CD8-positive, alpha-beta memory T cell (primary cell): ENCODE data around the gene CDK17. TPM values are rescaled to one million over a fixed set of nuclear protein-coding genes. Genes with fewer than 3 reads are reported as not detected.

Experiments
- CTCF ChIA-PET: fragments of 350-600 bp; sonication (Branson Sonifier 250); formaldehyde crosslinking; loops from one replicate; lab custom pipeline; 2021; ENCODE audit warnings: antibody characterized with exemption; lab: Charles Lee
- POLR2A ChIA-PET: fragments of 350-600 bp; sonication (Branson Sonifier 250); formaldehyde crosslinking; loops from one replicate; lab custom pipeline; 2021; ENCODE audit warnings: antibody characterized with exemption; lab: Charles Lee
- DNase-seq, 5 donors: peaks; one replicate each; pipeline versions ENCODE4 v3.0.0 to v3.0.0-alpha.2; 2020 to 2022; ENCODE audit warnings: mixed read lengths in 1 of 5
- H3K27ac ChIP-seq: one replicate; pipeline ENCODE4 v1.7.0; 2013; ENCODE audit warnings: low read depth, mild to moderate bottlenecking, low read length, moderate library complexity
- H3K27me3 ChIP-seq: 2 replicates; pipeline ENCODE4 v1.7.0; 2013; ENCODE audit warnings: low read length, mild to moderate bottlenecking; ENCODE audit not compliant: insufficient read depth, poor library complexity, severe bottlenecking
- H3K36me3 ChIP-seq: 2 replicates; pipeline ENCODE4 v1.7.0; 2013; ENCODE audit warnings: mild to moderate bottlenecking, low read length, moderate library complexity; ENCODE audit not compliant: insufficient read depth
- H3K4me1 ChIP-seq: 2 replicates; pipeline ENCODE4 v1.7.0; 2013; ENCODE audit warnings: mild to moderate bottlenecking, low read length, moderate library complexity; ENCODE audit not compliant: insufficient read depth
- H3K4me3 ChIP-seq: 2 replicates; pipeline ENCODE4 v1.7.0; 2013; ENCODE audit warnings: mild to moderate bottlenecking, low read length
- H3K9me3 ChIP-seq: 2 replicates; pipeline ENCODE4 v1.7.0; 2013; ENCODE audit warnings: mild to moderate bottlenecking, low read length
- H3K27ac Mint-ChIP-seq, 8 donors: one replicate each; pipeline ENCODE4 v1.8.0; 2020 to 2021; ENCODE audit warnings: mixed read lengths in 8 of 8, mild to moderate bottlenecking in 6 of 8, inconsistent platforms in 3 of 8, moderate library complexity in 3 of 8
- H3K27me3 Mint-ChIP-seq, 2 donors: one replicate each; pipeline ENCODE4 v1.8.0; 2020 to 2021; ENCODE audit warnings: mixed read lengths in 2 of 2, mild to moderate bottlenecking in 1 of 2, moderate library complexity in 1 of 2
- H3K36me3 Mint-ChIP-seq, 3 donors: one replicate each; pipeline ENCODE4 v1.8.0; 2020 to 2021; ENCODE audit warnings: mixed read lengths in 3 of 3, inconsistent platforms in 1 of 3, mild to moderate bottlenecking in 1 of 3
- H3K4me1 Mint-ChIP-seq, 3 donors: one replicate each; pipeline ENCODE4 v1.8.0; 2020 to 2021; ENCODE audit warnings: mixed read lengths in 3 of 3, inconsistent platforms in 1 of 3, mild to moderate bottlenecking in 1 of 3
- H3K4me3 Mint-ChIP-seq, 7 donors: one replicate each; pipeline ENCODE4 v1.8.0; 2020 to 2021; ENCODE audit warnings: mixed read lengths in 7 of 7, mild to moderate bottlenecking in 6 of 7, moderate library complexity in 4 of 7, inconsistent platforms in 2 of 7
- H3K9me3 Mint-ChIP-seq, 5 donors: one replicate each; pipeline ENCODE4 v1.8.0; 2020 to 2022; ENCODE audit warnings: mixed read lengths in 5 of 5, mild to moderate bottlenecking in 3 of 5, moderate library complexity in 2 of 5, inconsistent platforms in 1 of 5
- polyA plus RNA-seq: library from polyadenylated mRNA; unstranded; fragments of 300-500 nt; fragmentation: Illumina TruSeq; gene quantifications from one replicate; pipeline ENCODE4 v1.2.3, GENCODE V29; 2021
- total RNA-seq, 2 experiments: library from RNA; stranded (reverse); gene quantifications; one replicate each; pipeline ENCODE4 v1.2.3, GENCODE V29; 2021

The CDK17 gene
- total and polyA plus RNA-seq, 3 experiments from 2014 or later: 34.6 to 40.0 (median 36.0) TPM

DNA sequence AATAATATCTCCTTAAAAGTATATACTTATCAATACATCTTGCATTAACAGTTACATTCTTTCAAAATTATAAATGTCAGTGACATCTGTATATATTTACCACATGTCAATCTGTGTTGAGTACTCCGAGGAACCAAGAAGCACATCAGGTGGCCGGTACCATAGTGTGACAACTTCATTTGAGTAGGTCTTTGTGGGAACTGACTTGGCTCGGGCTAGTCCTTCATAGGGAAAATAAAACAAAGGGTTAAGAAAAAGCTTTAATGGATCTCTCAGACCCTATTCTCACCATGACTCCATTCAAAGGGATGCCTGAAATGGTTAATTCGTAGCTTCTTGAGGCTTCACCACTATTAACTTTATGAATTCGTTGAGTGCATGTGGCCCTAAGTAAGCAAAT lies 111.2 kb downstream of the CDK17 start:
- peaks cover 38% of the 10 kb centered on the region for H3K36me3 ChIP-seq
- H3K4me3 Mint-ChIP-seq: no peak overlapping the region
- DNase-seq: no peak
- H3K27me3 ChIP-seq: no peaks in the 10 kb centered on the region
- H3K27ac ChIP-seq: no peak overlapping the region
- H3K4me1 Mint-ChIP-seq: peaks cover 0 to 23% (median 11%) of the 10 kb centered on the region in 3 donors
- no peak overlapping the region for H3K4me3 ChIP-seq
- peaks cover 23 to 81% (median 26%) of the 10 kb centered on the region in 3 donors for H3K36me3 Mint-ChIP-seq
- no peaks in the 10 kb centered on the region for H3K27me3 Mint-ChIP-seq
- no peaks in the 10 kb centered on the region for H3K4me1 ChIP-seq
- CTCF ChIA-PET: interaction anchor here (0.9 kb wide), 1 partner anchor 227 kb away, joined by 3 read pairs; no protein-coding TSS in a partner anchor
- H3K9me3 Mint-ChIP-seq: no peaks in the 10 kb centered on the region
- POLR2A ChIA-PET: no interaction called here
- H3K9me3 ChIP-seq: no peaks in the 10 kb centered on the region
- peak overlapping the region in 1 of 8 donors; percentile 2 for H3K27ac Mint-ChIP-seq

DNA sequence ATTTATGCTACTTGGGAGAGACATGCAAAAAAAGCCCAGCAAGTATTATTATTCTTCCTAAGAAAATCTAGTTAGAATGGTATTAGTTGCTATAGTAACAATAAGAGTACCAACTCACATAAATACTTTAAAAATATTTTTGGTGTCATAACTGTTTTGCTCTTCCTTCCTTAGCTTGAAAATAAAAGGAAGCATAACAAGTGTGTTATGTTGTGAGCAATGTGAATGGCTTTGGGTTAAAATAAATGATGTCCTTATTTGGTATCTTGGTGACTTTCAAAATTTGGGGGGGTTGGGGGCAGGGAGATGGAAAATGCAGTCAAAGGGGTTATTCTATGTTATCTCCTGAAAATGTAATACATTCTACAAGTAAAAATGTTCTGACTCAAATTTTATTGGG lies 115.1 kb downstream of the CDK17 start:
- Histone ChIP-seq H3K27me3 (no peaks in the 10 kb centered on the region), H3K27ac (no peak overlapping the region), H3K9me3 (no peaks in the 10 kb centered on the region), H3K4me1 (no peaks in the 10 kb centered on the region), H3K4me3 (no peak overlapping the region), H3K36me3 (peaks cover 66% of the 10 kb centered on the region)
- Mint-ChIP-seq H3K36me3 (peaks cover 24 to 93% (median 34%) of the 10 kb centered on the region in 3 donors), H3K4me3 (no peak overlapping the region), H3K9me3 (no peaks in the 10 kb centered on the region), H3K4me1 (peaks cover 0 to 27% (median 11%) of the 10 kb centered on the region in 3 donors), H3K27ac (peak overlapping the region in 4 of 8 donors; percentile 11 to 49 (median 44)), H3K27me3 (no peaks in the 10 kb centered on the region)
- CTCF ChIA-PET: no interaction called here
- no peak for DNase-seq
- POLR2A ChIA-PET: no interaction called here

DNA sequence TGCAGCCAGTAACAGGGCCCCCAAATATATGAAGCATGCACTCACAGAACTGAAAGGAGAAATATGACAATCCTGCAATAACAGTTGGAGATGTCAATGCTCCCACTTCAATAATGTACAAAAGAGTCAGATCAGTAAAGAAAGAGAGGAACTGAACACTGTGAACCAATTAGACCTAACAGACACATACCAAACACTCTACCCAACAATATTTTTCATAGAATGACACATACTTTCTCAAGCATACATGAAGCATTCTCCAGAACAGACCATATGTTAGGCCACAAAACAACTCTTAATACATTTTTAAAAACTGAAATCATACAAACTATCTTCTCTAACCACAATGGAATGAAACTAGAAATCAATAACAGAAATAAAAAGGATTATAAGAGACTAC lies 125.9 kb downstream of the CDK17 start:
- no peak for DNase-seq
- H3K4me3 Mint-ChIP-seq: no peak overlapping the region
- no peak overlapping the region for H3K4me3 ChIP-seq
- H3K4me1 Mint-ChIP-seq: peaks cover 23 to 46% (median 39%) of the 10 kb centered on the region in 3 donors
- H3K9me3 ChIP-seq: no peaks in the 10 kb centered on the region
- H3K36me3 Mint-ChIP-seq: peaks cover 10 to 73% (median 29%) of the 10 kb centered on the region in 3 donors
- no peaks in the 10 kb centered on the region for H3K27me3 ChIP-seq
- H3K27ac ChIP-seq: no peak overlapping the region
- H3K9me3 Mint-ChIP-seq: no peaks in the 10 kb centered on the region
- peaks cover 7% of the 10 kb centered on the region for H3K4me1 ChIP-seq
- no peaks in the 10 kb centered on the region for H3K27me3 Mint-ChIP-seq
- peak overlapping the region; percentile 29 to 85 (median 62) for H3K27ac Mint-ChIP-seq
- POLR2A ChIA-PET: no interaction called here
- peaks cover 12% of the 10 kb centered on the region for H3K36me3 ChIP-seq
- CTCF ChIA-PET: no interaction called here

DNA sequence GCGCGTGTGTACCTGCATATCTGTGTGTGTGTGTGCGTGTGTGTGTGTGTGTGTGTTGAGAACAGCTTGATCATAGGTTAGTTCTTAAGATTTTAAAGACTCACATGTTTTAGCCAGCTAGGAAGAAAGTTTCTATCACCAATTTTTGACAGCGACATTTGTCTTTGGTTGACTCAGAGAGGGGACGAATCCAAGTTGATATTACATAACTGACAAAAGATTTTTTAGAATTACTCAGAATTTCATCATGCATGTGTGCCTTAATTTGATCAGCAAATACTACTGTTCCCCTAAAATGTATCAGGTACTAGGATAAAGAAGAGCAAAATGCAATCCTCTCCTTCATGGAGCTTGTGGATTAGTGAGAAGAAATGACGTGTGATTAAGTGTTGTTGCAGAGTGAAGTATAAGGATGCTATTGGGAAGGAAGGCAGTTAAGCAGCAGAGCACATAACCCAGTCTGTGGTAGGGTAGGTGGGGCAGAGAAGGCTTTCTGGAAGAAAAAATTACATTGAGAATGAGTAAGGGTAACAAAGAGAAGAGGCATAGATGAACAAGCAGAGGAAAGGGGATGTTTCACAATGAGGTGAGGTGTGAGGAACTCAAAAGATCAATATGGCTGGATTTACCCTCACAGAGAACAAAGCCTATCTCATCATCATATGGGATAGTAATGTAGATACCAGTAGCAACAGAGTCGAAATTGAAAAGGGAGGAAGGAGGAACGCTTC lies 128.6 kb downstream of the CDK17 start:
- CTCF ChIA-PET: no interaction called here
- POLR2A ChIA-PET: no interaction called here
- peak overlapping the region in 6 of 8 donors; percentile 10 to 87 (median 64) for H3K27ac Mint-ChIP-seq
- no peaks in the 10 kb centered on the region for H3K9me3 Mint-ChIP-seq
- Histone ChIP-seq H3K9me3 (no peaks in the 10 kb centered on the region), H3K4me1 (peaks cover 7% of the 10 kb centered on the region), H3K36me3 (peaks cover 17% of the 10 kb centered on the region), H3K27me3 (no peaks in the 10 kb centered on the region), H3K27ac (no peak overlapping the region), H3K4me3 (no peak overlapping the region)
- H3K27me3 Mint-ChIP-seq: no peaks in the 10 kb centered on the region
- H3K36me3 Mint-ChIP-seq: peaks cover 10 to 75% (median 27%) of the 10 kb centered on the region in 3 donors
- H3K4me1 Mint-ChIP-seq: peaks cover 29 to 58% (median 55%) of the 10 kb centered on the region in 3 donors
- H3K4me3 Mint-ChIP-seq: peak overlapping the region in 1 of 7 donors; percentile 1
- DNase-seq: no peak

DNA sequence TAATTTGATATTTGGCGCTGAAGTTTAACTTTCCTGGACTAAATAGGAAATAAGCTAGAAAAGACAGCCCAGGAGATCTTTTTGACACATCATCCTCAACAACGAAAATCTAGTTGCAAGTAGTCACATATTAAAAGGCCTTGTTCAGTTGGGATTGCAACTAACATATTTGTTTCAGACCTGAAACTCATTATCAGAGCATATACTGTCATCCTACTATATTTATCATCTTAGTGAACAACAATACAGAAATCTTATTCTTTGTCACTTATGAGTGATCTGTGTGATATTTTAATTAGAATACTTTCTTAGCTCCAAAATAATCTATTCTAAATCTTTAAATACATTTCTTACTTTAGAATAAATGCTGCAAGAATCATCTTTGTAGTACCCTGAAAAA lies 134.0 kb downstream of the CDK17 start:
- Histone ChIP-seq H3K4me1 (no peaks in the 10 kb centered on the region), H3K4me3 (no peak overlapping the region), H3K9me3 (no peaks in the 10 kb centered on the region), H3K27ac (no peak overlapping the region), H3K36me3 (peaks cover 11% of the 10 kb centered on the region), H3K27me3 (no peaks in the 10 kb centered on the region)
- Mint-ChIP-seq H3K36me3 (peaks cover 9 to 76% (median 20%) of the 10 kb centered on the region in 3 donors), H3K4me1 (peaks cover 25 to 36% (median 26%) of the 10 kb centered on the region in 3 donors), H3K4me3 (no peak overlapping the region), H3K27ac (peak overlapping the region in 6 of 8 donors; percentile 21 to 74 (median 57)), H3K27me3 (peaks cover 0 to 1% of the 10 kb centered on the region in 2 donors), H3K9me3 (no peaks in the 10 kb centered on the region)
- DNase-seq: no peak
- ChIA-PET CTCF (interaction anchor here (1.2 to 1.3 kb wide), 2 partner anchors 10 to 13 kb away, joined by 3 to 4 read pairs; no protein-coding TSS in a partner anchor), POLR2A (no interaction called here)

DNA sequence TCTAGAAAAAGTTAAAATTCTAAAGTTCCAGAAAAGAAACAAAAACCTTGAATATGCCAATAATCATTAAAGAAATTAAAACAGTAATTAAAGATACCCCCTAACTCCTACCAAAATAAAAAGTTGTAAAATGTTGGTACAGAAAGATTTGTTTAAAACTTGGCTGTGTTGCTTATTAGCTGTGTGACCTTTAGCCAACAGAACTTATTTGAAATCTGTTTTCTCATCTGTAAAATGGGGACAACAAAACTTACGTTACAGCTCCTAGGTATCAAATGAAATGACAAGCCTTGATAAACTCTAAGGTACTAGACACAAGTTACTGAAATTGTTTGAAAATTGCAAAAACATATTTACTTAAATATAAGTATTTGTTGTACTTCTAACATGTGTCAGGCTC lies 134.4 kb downstream of the CDK17 start:
- ChIA-PET CTCF (interaction anchor here (1.2 kb wide), 1 partner anchor 10 kb away, joined by 4 read pairs; no protein-coding TSS in a partner anchor), POLR2A (no interaction called here)
- Mint-ChIP-seq H3K4me3 (no peak overlapping the region), H3K4me1 (peaks cover 26 to 38% (median 27%) of the 10 kb centered on the region in 3 donors), H3K27me3 (peaks cover 0 to 1% of the 10 kb centered on the region in 2 donors), H3K36me3 (peaks cover 9 to 76% (median 18%) of the 10 kb centered on the region in 3 donors), H3K27ac (peak overlapping the region in 7 of 8 donors; percentile 21 to 83 (median 66)), H3K9me3 (no peaks in the 10 kb centered on the region)
- Histone ChIP-seq H3K4me3 (no peak overlapping the region), H3K27me3 (no peaks in the 10 kb centered on the region), H3K36me3 (peaks cover 10% of the 10 kb centered on the region), H3K27ac (no peak overlapping the region), H3K9me3 (no peaks in the 10 kb centered on the region), H3K4me1 (no peaks in the 10 kb centered on the region)
- no peak for DNase-seq

DNA sequence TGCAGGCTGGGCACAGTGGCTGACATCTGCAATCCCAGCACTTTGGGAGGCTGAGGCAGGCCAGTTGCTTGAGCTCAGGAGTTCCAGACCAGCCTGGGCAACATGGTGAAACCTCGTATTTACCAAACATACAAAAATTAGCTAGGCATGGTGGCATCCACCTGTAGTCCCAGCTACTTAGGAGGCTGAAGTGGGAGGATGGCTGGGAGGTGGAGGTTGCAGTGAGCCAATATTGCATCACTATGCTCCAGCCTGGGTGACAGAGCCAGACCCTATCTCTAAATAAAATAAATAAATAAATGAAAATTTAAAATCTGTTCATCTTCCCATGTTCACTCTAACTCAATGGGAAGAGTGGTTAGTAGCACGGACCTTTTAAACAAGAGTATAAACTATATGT lies 134.8 kb downstream of the CDK17 start:
- DNase-seq: no peak
- H3K4me1 Mint-ChIP-seq: peaks cover 30 to 43% (median 31%) of the 10 kb centered on the region in 3 donors
- peaks cover 0 to 1% of the 10 kb centered on the region in 2 donors for H3K27me3 Mint-ChIP-seq
- Histone ChIP-seq H3K27me3 (no peaks in the 10 kb centered on the region), H3K4me1 (no peaks in the 10 kb centered on the region), H3K4me3 (no peak overlapping the region), H3K27ac (no peak overlapping the region), H3K36me3 (peaks cover 13% of the 10 kb centered on the region), H3K9me3 (no peaks in the 10 kb centered on the region)
- H3K9me3 Mint-ChIP-seq: no peaks in the 10 kb centered on the region
- peaks cover 9 to 76% (median 18%) of the 10 kb centered on the region in 3 donors for H3K36me3 Mint-ChIP-seq
- CTCF ChIA-PET: interaction anchor here (1.2 kb wide), 1 partner anchor 10 kb away, joined by 4 read pairs; no protein-coding TSS in a partner anchor
- H3K27ac Mint-ChIP-seq: peak overlapping the region in 6 of 8 donors; percentile 23 to 93 (median 49)
- POLR2A ChIA-PET: no interaction called here
- H3K4me3 Mint-ChIP-seq: no peak overlapping the region

DNA sequence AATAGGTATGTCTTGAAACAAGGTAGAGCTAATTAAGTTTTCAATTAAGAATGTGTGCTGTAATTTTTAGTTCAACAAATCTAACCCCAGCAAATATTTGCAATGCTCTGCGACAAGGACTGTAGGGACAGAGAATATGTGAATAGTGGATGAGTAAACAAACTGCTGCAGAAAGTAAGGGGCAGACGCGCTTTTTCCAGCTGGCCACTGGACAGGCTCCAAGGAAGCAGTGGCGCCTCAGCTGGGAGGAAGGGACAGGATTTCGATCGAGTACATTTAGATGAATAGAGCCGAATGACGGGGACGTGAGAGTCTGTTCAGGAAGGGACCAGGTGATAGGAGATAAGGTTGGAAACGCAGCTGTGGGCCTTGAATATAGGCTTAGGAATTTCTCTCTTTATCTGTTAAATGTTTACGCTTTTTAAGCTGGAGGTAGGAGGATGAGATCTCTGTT lies 136.8 kb downstream of the CDK17 start:
- H3K9me3 Mint-ChIP-seq: no peaks in the 10 kb centered on the region

More for the DNA sequence above, 136.8 kb downstream of the CDK17 start:
- Mint-ChIP-seq H3K27ac (peak overlapping the region in 7 of 8 donors; percentile 41 to 86 (median 70)), H3K4me3 (peak overlapping the region in 1 of 7 donors; percentile 5), H3K36me3 (peaks cover 9 to 68% (median 18%) of the 10 kb centered on the region in 3 donors), H3K27me3 (peaks cover 0 to 1% of the 10 kb centered on the region in 2 donors), H3K4me1 (peaks cover 25 to 31% (median 30%) of the 10 kb centered on the region in 3 donors)
- no peaks in the 10 kb centered on the region for H3K9me3 ChIP-seq
- no peak overlapping the region for H3K27ac ChIP-seq
- ChIA-PET POLR2A (no interaction called here), CTCF (interaction anchor here (0.8 to 1.5 kb wide), 3 partner anchors 48 to 253 kb away, joined by 3 to 4 read pairs (median 3); no protein-coding TSS in a partner anchor)
- no peaks in the 10 kb centered on the region for H3K27me3 ChIP-seq
- DNase-seq: no peak
- H3K4me3 ChIP-seq: no peak overlapping the region
- peaks cover 2% of the 10 kb centered on the region for H3K4me1 ChIP-seq
- peaks cover 8% of the 10 kb centered on the region for H3K36me3 ChIP-seq
